Prostate gland (tissue), 2 donors: ENCODE results near the gene DNLZ. TPM values are rescaled to one million over a fixed set of nuclear protein-coding genes. Genes with fewer than 3 reads are reported as not detected.

ENCODE experiments used
- DNase-seq: peaks from one replicate; pipeline ENCODE4 v3.0.0-alpha.2; 2019; ENCODE audit warnings: low spot score
- H3K27ac ChIP-seq, 2 donors: fragments of 200-600 bp; sonication (generic); 2 replicates each; pipeline ENCODE4 v1.5.1; 2017 to 2019
- H3K27me3 ChIP-seq: fragments of 200-600 bp; sonication (generic); replicated peaks from 2 replicates; pipeline ENCODE4 v1.5.1; 2019; ENCODE audit not compliant: insufficient read depth
- H3K36me3 ChIP-seq, 2 donors: fragments of 200-600 bp; sonication (generic); 1 replicate in 1 of 2; 2 replicates in 1 of 2; pipeline versions ENCODE4 v1.5.1 to v1.8.1; 2017 to 2019
- H3K4me1 ChIP-seq: fragments of 200-600 bp; sonication (generic); replicated peaks from 2 replicates; pipeline ENCODE4 v1.5.1; 2019
- H3K4me3 ChIP-seq, 2 donors: fragments of 200-600 bp; sonication (generic); 2 replicates each; pipeline ENCODE4 v1.5.1; 2017 to 2019
- H3K9me3 ChIP-seq: fragments of 200-600 bp; sonication (generic); 2 replicates; pipeline ENCODE4 v1.5.1; 2017
- CTCF ChIP-seq, 4 experiments: fragments of 200-600 bp in 2 of 4; fragments of 450-650 bp in 2 of 4; sonication (generic) in 2 of 4; IDR thresholded peaks; 1 replicate in 3 of 4; 2 replicates in 1 of 4; pipeline ENCODE4 v1.5.1; 2016 to 2019; ENCODE audit warnings: antibody characterized with exemption in 4 of 4, mild to moderate bottlenecking in 2 of 4, moderate library complexity in 2 of 4
- POLR2A ChIP-seq: fragments of 450-650 bp; IDR thresholded peaks from one replicate; pipeline ENCODE4 v1.6.1; 2016; ENCODE audit warnings: antibody characterized with exemption, mild to moderate bottlenecking
- POLR2AphosphoS5 ChIP-seq: sonication (generic); formaldehyde crosslinking; IDR thresholded peaks from one replicate; pipeline ENCODE4 v1.6.1; 2017; ENCODE audit warnings: antibody characterized with exemption
- WGBS: methylation state at CpG from one replicate; pipeline ENCODE4 v1.1.5; 2018; 5-methylcytosine and 5-hydroxymethylcytosine counted together
- intact Hi-C: fragments of 100-400 bp; cut with DNase I; formaldehyde crosslinking; loops from one replicate; pipeline ENCODE4 v1.14.2; 2022
- total RNA-seq, 2 donors: library from RNA; depleted of rRNA; stranded (reverse); fragments of >200 nt; gene quantifications; one replicate each; pipeline ENCODE4 v1.1.0, GENCODE V29; 2016

Gene DNLZ
- total RNA-seq, 2 donors from 2014 or later, result 37.6 to 64.3 TPM

GRCh38 chr9:136316271-136316751 lies 47.2 kb downstream of the DNLZ start:
- Histone ChIP-seq H3K4me1 (no peaks in the 10 kb centered on the region), H3K27me3 (no peaks in the 10 kb centered on the region), H3K27ac (no peak overlapping the region), H3K36me3 (no peaks in the 10 kb centered on the region), H3K9me3 (no peaks in the 10 kb centered on the region), H3K4me3 (no peak overlapping the region)
- intact Hi-C loops, result no loop called here
- TF ChIP-seq CTCF (IDR thresholded peaks at IDR 0.05), result no peak
- no peak for TF ChIP-seq POLR2AphosphoS5
- TF ChIP-seq POLR2A, result no peak
- 96% methylated on average over 23 of the region's 23 CpGs for WGBS
- DNase-seq, result no peak

- TF ChIP-seq CTCF (IDR thresholded peaks at IDR 0.05) (no peak), POLR2A (no peak), POLR2AphosphoS5 (no peak)
- no peak for DNase-seq
- no peaks in the 10 kb centered on the region for H3K27me3 ChIP-seq
- H3K9me3 ChIP-seq, result no peaks in the 10 kb centered on the region
- no peaks in the 10 kb centered on the region for H3K36me3 ChIP-seq
- WGBS, result 95% methylated on average over 4 of the region's 4 CpGs
- H3K27ac ChIP-seq, result no peak overlapping the region
- H3K4me1 ChIP-seq, result no peaks in the 10 kb centered on the region
- intact Hi-C loops, result no loop called here
- H3K4me3 ChIP-seq, result no peak overlapping the region
Measured at GRCh38 chr9:136314944-136315343, 48.6 kb downstream of the DNLZ start.

GRCh38 chr9:136314056-136314416 lies 49.5 kb downstream of the DNLZ start:
- Histone ChIP-seq H3K27ac (no peak overlapping the region), H3K27me3 (no peaks in the 10 kb centered on the region), H3K9me3 (no peaks in the 10 kb centered on the region), H3K4me3 (no peak overlapping the region), H3K4me1 (no peaks in the 10 kb centered on the region), H3K36me3 (no peaks in the 10 kb centered on the region)
- intact Hi-C loops, result no loop called here
- no peak for DNase-seq
- TF ChIP-seq POLR2AphosphoS5 (no peak), POLR2A (no peak), CTCF (IDR thresholded peaks at IDR 0.05) (no peak)
- WGBS, result 94% methylated on average over 3 of the region's 3 CpGs

GRCh38 chr9:136313111-136314055 lies 50.2 kb downstream of the DNLZ start:
- intact Hi-C loops, result no loop called here
- DNase-seq, result no peak
- H3K27ac ChIP-seq, result no peak overlapping the region
- H3K4me1 ChIP-seq, result no peaks in the 10 kb centered on the region
- no peaks in the 10 kb centered on the region for H3K27me3 ChIP-seq
- H3K4me3 ChIP-seq, result no peak overlapping the region
- TF ChIP-seq POLR2AphosphoS5, result no peak
- TF ChIP-seq POLR2A, result no peak
- TF ChIP-seq CTCF (IDR thresholded peaks at IDR 0.05), result no peak
- 89% methylated on average over 18 of the region's 18 CpGs for WGBS
- no peaks in the 10 kb centered on the region for H3K9me3 ChIP-seq
- H3K36me3 ChIP-seq, result no peaks in the 10 kb centered on the region

- no peak overlapping the region for H3K4me3 ChIP-seq
- no peaks in the 10 kb centered on the region for H3K4me1 ChIP-seq
- no peaks in the 10 kb centered on the region for H3K36me3 ChIP-seq
- H3K9me3 ChIP-seq, result no peaks in the 10 kb centered on the region
- intact Hi-C loops, result no loop called here
- WGBS, result 69% methylated on average over 12 of the region's 12 CpGs
- peak in 3 of 4 experiments; percentile 50 to 65 (median 61) for TF ChIP-seq CTCF (IDR thresholded peaks at IDR 0.05)
- TF ChIP-seq POLR2A, result no peak
- TF ChIP-seq POLR2AphosphoS5, result no peak
- no peak overlapping the region for H3K27ac ChIP-seq
- DNase-seq, result no peak
- no peaks in the 10 kb centered on the region for H3K27me3 ChIP-seq
Measured at GRCh38 chr9:136312436-136312835, 51.1 kb downstream of the DNLZ start.
